HG02623 (cell line): Measurements from ENCODE around the gene PLXNA3.

ENCODE experiments used
- ATAC-seq: cut with Tn5 transposase; IDR thresholded peaks from one replicate; pipeline ENCODE4 v1.9.1; 2021; ENCODE audit warnings: moderate library complexity; ENCODE audit not compliant: unreplicated experiment

PLXNA3 gene

DNA sequence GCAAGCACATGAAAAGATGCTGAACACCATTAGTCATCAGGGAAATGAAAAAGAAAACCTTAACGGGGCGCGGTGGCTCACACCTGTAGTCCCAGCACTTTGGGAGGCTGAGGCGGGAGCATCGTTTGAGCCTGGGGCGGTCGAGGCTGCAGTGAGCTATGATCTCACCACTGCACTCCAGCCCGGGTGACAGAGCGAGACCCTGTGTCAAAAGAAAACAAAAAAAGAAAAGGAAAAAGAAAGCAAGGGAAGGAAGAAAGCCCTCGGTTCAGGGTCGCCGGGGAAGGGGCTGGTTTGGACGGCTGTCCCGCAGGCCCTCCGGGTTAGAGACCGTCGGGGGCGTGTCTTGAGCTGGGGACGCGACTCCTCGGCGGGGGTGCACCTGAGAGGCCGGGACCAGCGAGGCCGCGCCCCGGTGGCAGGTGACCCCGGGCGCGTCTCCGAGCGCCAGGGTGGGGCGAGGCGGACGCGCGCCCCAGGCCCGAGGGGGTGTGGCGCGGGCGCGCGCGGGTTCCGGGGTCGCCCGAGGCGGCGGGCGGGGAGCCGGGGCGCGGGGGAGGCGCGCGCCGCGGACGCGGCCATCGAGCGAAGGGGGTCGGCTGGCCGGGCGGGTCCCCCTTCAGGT is 478 bp upstream of the PLXNA3 start:
- ATAC-seq, result peak; percentile 47

DNA sequence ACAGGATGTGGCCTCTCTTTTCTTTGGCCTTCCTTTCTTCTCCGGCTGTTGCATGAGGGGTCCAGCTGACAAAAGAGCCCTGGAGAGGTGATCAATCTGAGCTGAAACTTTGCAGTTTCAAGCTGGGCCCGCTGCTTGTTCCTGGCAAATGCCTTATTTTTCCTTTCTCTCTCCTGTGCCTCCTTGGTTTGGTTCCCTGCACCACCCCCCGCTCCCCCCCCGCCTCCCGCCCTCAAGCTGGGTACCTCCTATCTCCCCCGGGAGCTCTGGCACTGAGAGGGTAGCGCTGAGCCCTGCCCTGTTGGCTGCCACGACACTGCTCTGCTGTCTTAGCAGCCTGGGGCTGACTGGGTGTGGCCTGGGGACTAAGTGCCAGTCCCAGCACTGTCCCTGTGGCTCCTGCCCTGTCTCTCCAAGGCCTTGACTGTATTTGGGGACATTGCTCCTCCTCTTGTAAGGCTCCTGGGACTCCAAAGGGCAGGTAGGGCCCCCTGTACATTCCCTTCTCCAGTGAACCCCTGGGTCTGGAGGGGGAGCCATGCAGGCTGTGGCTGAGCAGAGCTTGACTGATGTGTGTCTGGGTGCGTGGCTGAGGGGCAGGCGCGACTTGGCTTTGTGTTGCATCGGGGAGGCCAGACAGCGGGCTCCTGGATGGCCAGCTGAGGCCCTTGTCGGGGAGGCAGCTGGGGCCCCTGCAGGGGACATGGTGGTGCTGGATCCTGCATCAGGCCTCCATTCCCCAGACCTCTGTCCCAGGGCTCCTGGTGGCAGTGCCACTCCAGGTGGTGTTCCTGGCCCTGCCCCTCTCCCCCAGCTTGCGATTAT is 1.1 kb downstream of the PLXNA3 start:
- ATAC-seq, result no peak

- no peak for ATAC-seq
Observed at GRCh38 chrX:154459832-154460231, 1.8 kb downstream of the PLXNA3 start.

- ATAC-seq, result no peak
Observed at GRCh38 chrX:154460326-154460725, 2.2 kb downstream of the PLXNA3 start.

DNA sequence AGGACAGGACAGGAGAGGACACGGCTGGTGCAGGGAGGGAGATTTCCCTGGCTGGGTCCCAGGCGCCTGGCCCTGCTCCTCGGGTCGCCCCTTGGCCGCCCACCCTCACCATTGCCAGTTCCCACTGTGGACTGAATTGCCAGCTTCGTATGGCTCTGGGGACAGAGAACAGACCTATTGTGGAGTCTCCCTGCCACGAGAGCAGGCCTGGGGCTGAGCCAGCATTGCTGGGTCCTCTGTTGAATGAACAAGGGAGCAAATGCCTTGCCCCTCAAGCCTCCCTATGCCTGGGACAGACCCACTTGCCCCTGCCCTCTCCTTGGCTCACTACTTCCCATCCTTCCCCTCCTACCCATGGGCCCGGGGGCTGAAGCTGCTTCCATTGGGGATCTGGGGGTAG is 4.3 kb downstream of the PLXNA3 start:
- no peak for ATAC-seq

GRCh38 chrX:154463611-154464220 is 5.6 kb downstream of the PLXNA3 start:
- ATAC-seq, result no peak

GRCh38 chrX:154464806-154465365 is 6.8 kb downstream of the PLXNA3 start:
- no peak for ATAC-seq

GRCh38 chrX:154465601-154466000 is 7.5 kb downstream of the PLXNA3 start:
- no peak for ATAC-seq

DNA sequence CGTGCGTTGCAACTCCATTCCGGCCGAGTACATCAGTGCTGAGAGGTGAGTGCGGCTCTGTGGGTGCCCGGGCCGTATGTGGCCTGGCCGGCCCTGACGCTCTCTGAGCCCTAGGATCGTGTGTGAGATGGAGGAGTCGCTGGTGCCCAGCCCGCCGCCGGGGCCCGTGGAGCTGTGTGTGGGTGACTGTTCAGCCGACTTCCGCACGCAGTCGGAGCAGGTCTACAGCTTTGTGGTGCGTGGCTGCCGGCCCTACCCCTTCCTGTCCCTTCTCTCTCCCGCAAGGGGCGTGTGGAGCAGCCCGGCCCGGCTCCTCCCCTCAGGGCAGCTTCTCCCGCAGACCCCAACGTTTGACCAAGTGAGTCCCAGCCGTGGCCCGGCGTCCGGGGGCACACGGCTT is 8.0 kb downstream of the PLXNA3 start:
- no peak for ATAC-seq

- ATAC-seq, result no peak
Observed at GRCh38 chrX:154466907-154467306, 8.8 kb downstream of the PLXNA3 start.

GRCh38 chrX:154467556-154467955 is 9.5 kb downstream of the PLXNA3 start:
- no peak for ATAC-seq

DNA sequence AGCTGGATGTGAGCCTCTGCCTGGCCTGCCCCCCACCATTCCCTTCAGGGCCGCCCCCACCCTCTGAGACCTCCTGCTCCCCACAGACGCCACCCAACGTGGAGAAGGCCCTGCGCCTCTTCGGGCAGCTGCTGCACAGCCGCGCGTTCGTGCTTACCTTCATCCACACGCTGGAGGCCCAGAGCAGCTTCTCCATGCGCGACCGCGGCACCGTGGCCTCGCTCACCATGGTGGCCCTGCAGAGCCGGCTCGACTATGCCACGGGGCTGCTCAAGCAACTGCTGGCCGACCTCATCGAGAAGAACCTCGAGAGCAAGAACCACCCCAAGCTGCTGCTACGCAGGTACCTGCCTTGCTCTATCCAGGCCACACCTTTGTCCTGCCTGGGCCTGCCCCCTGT is 10.1 kb downstream of the PLXNA3 start:
- no peak for ATAC-seq

GRCh38 chrX:154469114-154469513 is 11.0 kb downstream of the PLXNA3 start:
- no peak for ATAC-seq

GRCh38 chrX:154469880-154470279 is 11.8 kb downstream of the PLXNA3 start:
- ATAC-seq, result no peak

GRCh38 chrX:154470434-154470833 is 12.4 kb downstream of the PLXNA3 start:
- ATAC-seq, result no peak

- no peak for ATAC-seq
Observed at GRCh38 chrX:154470914-154471568, 13.0 kb downstream of the PLXNA3 start.

DNA sequence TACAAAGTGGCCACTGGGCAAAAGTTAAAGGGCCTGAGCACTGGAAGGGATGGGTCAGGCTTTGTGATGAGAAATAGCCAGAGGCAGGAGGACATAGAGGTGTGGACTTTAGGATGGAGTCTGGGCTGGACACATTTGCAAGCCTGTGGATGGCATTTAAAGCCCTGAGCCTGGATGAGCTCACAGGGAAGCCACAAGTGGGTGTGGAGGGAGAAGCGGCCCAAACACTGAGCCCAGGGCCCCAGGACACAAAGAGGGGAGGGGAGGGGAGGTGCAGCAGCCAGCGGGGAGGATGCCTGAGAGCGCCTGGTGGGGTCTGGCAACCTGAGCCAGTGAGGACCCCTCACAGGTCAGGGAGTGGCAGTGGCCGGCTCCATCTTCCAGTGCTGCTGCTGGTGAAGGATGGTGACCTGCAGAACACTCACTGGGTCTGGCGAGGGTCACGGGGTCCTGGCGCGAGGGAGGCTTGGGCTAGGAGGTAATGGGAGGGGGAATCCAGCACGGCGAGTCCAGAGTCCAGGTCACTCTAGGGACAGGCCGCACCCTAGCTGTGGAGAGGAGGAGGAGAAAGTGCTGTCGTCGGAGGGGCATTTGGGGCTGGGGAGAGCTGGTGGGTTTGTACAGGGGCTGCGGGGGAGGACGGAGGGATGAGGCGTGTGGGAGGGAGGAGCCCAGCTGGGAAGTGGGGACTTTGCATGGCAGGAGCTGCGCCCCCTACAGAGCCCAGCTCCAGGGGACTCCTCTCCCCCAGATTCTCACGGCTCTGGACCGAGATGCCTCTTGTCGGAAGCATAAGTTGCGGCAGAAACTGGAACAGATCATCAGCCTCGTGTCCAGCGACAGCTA is 14.0 kb downstream of the PLXNA3 start:
- no peak for ATAC-seq

GRCh38 chrX:154472685-154473632 is 14.9 kb downstream of the PLXNA3 start:
- no peak for ATAC-seq

DNA sequence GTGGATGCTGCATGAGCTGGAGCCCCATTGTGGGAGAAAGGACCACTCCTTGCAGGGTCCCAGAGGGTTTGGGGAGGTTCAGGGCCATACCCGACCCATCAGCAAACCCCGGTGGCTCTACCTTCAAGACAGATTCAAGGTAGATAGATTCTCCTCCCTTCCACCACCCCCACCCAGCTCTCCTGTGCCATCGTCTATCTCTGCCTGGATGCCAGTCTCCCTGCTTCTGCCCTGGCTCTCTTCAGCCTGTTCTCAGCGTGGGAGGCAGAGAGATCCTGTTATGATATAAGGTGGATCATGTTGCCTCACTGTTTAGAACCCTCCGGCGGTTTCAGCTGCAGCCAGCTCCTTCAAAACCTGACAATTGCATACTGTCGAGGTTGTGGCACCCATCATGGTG is 15.6 kb downstream of the PLXNA3 start:
- no peak for ATAC-seq
